Activated naive CD4-positive, alpha-beta T cell treated with anti-CD3 and anti-CD28 coated beads, Interleukin-2, amount 50 U/mL, for 16 hours (primary cell): ENCODE results near the gene CLN3.
"Not testable (repeated sequence)": the region's sequence is repeated elsewhere in the genome, so short reads cannot be mapped to it uniquely, and the experiment has no call there.

Experiments
- DNase-seq: peaks from one replicate; pipeline ENCODE4 v3.0.0-alpha.2; 2020

Gene CLN3

GRCh38 chr16:28513484-28514181, 21.8 kb upstream of the CLN3 start:
- DNase-seq: no peak

- no peak for DNase-seq
These were observed 20.2 kb upstream of the CLN3 start for GRCh38 chr16:28511801-28512789.

- DNase-seq: no peak
These were observed 19.2 kb upstream of the CLN3 start for GRCh38 chr16:28511031-28511430.

GRCh38 chr16:28505489-28506137, 13.7 kb upstream of the CLN3 start:
- no peak for DNase-seq

- no peak for DNase-seq
These were observed 13.0 kb upstream of the CLN3 start for GRCh38 chr16:28504707-28505404.

GRCh38 chr16:28503470-28504259, 11.8 kb upstream of the CLN3 start:
- DNase-seq: no peak

GRCh38 chr16:28502290-28502689, 10.4 kb upstream of the CLN3 start:
- DNase-seq: no peak

GRCh38 chr16:28501258-28502232, 9.7 kb upstream of the CLN3 start:
- no peak for DNase-seq

- DNase-seq: not testable (repeated sequence)
These were observed 8.8 kb upstream of the CLN3 start for GRCh38 chr16:28500476-28501180.

GRCh38 chr16:28499854-28500253, 8.0 kb upstream of the CLN3 start:
- no peak for DNase-seq

- DNase-seq: no peak
These were observed 7.0 kb upstream of the CLN3 start for GRCh38 chr16:28498666-28499381.

- DNase-seq: no peak
These were observed 6.2 kb upstream of the CLN3 start for GRCh38 chr16:28497861-28498599.

GRCh38 chr16:28497386-28497785, 5.5 kb upstream of the CLN3 start:
- DNase-seq: no peak

- no peak for DNase-seq
These were observed 5.0 kb upstream of the CLN3 start for GRCh38 chr16:28496844-28497243.

- no peak for DNase-seq
These were observed 4.2 kb upstream of the CLN3 start for GRCh38 chr16:28495795-28496749.

GRCh38 chr16:28495098-28495793, 3.4 kb upstream of the CLN3 start:
- no peak for DNase-seq
